SK-N-SH treated with all-trans-retinoic acid at 6 μM for 48 hours (cell line): ENCODE data around the gene AIF1L.
"Not testable (repeated sequence)": the region's sequence is repeated elsewhere in the genome, so short reads cannot be mapped to it uniquely, and the experiment has no call there.

Experiments
- ATAC-seq: fragments of 200-7000 bp; cut with Tn5 transposase; 3 replicates; pipeline ENCODE4 v1.9.1; 2020; ENCODE audit warnings: mild to moderate bottlenecking, moderate library complexity
- CSDC2 ChIP-seq: fragments of 250-450 bp; sonication (Bioruptor Pico); IDR thresholded peaks from 2 replicates; pipeline ENCODE4 v1.5.0; 2020; ENCODE audit warnings: mild to moderate bottlenecking, moderate library complexity
- ESRRG ChIP-seq: fragments of 250-450 bp; sonication (Bioruptor Pico); IDR thresholded peaks from 2 replicates; pipeline ENCODE4 v1.6.1; 2021; ENCODE audit warnings: mild to moderate bottlenecking
- GLIS3 ChIP-seq: fragments of 250-450 bp; sonication (Bioruptor Pico); IDR thresholded peaks from 2 replicates; pipeline ENCODE4 v1.5.0; 2020; ENCODE audit warnings: mild to moderate bottlenecking, moderate library complexity
- ISL1 ChIP-seq: fragments of 250-450 bp; sonication (Bioruptor Pico); IDR thresholded peaks from 2 replicates; pipeline ENCODE4 v2.1.2; 2022; ENCODE audit warnings: mild to moderate bottlenecking, moderate library complexity
- OSR1 ChIP-seq: fragments of 250-450 bp; sonication (Bioruptor Pico); IDR thresholded peaks from 2 replicates; pipeline ENCODE4 v1.8.0; 2022; ENCODE audit warnings: moderate library complexity, mild to moderate bottlenecking, inconsistent platforms
- PPARA ChIP-seq: fragments of 250-450 bp; sonication (Bioruptor Pico); IDR thresholded peaks from 2 replicates; pipeline ENCODE4 v1.5.0; 2020; ENCODE audit warnings: mild to moderate bottlenecking, borderline replicate concordance
- SNAI2 ChIP-seq: fragments of 250-450 bp; sonication (Bioruptor Pico); IDR thresholded peaks from 2 replicates; pipeline ENCODE4 v1.5.0; 2020; ENCODE audit warnings: mild to moderate bottlenecking, moderate library complexity
- TCF4 ChIP-seq: fragments of 250-450 bp; sonication (Bioruptor Pico); IDR thresholded peaks from 2 replicates; pipeline ENCODE4 v1.8.0; 2021; ENCODE audit warnings: mild to moderate bottlenecking, moderate library complexity, borderline replicate concordance
- ZC3H10 ChIP-seq: fragments of 250-450 bp; sonication (Bioruptor Pico); IDR thresholded peaks from 2 replicates; pipeline ENCODE4 v1.5.1; 2021; ENCODE audit warnings: mild to moderate bottlenecking, moderate library complexity
- ZFP3 ChIP-seq: fragments of 250-450 bp; sonication (Bioruptor Pico); IDR thresholded peaks from 2 replicates; pipeline ENCODE4 v1.5.0; 2020; ENCODE audit warnings: mild to moderate bottlenecking, moderate library complexity
- ZFP30 ChIP-seq: fragments of 450-650 bp; formaldehyde crosslinking; IDR thresholded peaks from 2 replicates; pipeline ENCODE4 v1.5.0; 2022; ENCODE audit warnings: mild to moderate bottlenecking, moderate library complexity
- TF ChIP-seq, protein P1 (sequence below): fragments of 250-450 bp; sonication (Bioruptor Pico); IDR thresholded peaks from 2 replicates; pipeline ENCODE4 v1.5.0; 2020; ENCODE audit warnings: mild to moderate bottlenecking, moderate library complexity
- TF ChIP-seq, protein P2 (sequence below): fragments of 250-450 bp; sonication (Bioruptor Pico); IDR thresholded peaks from 2 replicates; pipeline ENCODE4 v1.8.0; 2021; ENCODE audit warnings: low read depth, mild to moderate bottlenecking, moderate library complexity, borderline replicate concordance
- TF ChIP-seq, protein P3 (sequence below): fragments of 250-450 bp; sonication (Bioruptor Pico); IDR thresholded peaks from 2 replicates; pipeline ENCODE4 v1.5.1; 2020; ENCODE audit warnings: low read depth, mild to moderate bottlenecking, moderate library complexity
- TF ChIP-seq, protein P4 (sequence below): fragments of 250-450 bp; sonication (Bioruptor Pico); IDR thresholded peaks from 2 replicates; pipeline ENCODE4 v1.5.1; 2021; ENCODE audit warnings: mild to moderate bottlenecking, moderate library complexity
- TF ChIP-seq, protein P5 (sequence below): fragments of 250-450 bp; sonication (Bioruptor Pico); IDR thresholded peaks from 2 replicates; pipeline ENCODE4 v1.8.0; 2020; ENCODE audit warnings: mild to moderate bottlenecking, moderate library complexity, borderline replicate concordance

Gene AIF1L

DNA sequence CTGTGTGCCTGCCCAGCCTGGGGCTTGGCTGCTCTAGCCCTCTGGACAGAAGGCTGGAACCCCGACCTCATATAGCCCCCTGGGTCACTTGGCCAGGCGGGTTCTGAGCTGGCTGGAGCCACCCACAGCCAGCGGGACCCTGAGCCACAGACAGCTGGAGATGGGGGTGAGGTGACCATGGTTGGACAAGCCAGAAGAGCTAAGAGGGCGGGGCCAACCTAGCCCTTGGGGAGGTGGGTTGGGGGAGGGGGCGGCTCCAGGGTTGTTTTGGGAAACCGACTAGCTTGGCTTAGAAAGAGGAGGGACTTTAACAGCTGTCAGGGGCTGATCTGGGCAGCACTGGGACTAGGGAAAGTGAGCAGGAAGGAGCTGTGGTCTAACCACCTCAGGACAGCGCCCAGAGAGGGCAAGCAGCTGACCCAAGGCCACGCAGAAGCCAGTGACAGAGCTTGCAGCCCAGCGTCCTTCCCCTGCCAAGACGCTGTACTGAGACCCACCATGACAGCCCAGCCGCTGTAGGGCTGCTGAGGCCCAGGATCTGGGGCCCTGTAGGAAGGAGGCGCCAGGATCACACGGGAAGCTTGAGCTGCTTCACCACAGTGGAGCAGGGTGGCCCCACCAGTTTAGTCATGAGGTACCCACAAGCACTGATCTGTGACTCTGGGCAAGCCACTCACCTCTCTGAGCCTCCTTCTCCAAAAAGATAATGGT, 2.2 kb downstream of the AIF1L start:
- no peak for ATAC-seq
- no peak for TF ChIP-seq GLIS3 (CRISPR knock-in tag)
- TF ChIP-seq, protein P1, sequence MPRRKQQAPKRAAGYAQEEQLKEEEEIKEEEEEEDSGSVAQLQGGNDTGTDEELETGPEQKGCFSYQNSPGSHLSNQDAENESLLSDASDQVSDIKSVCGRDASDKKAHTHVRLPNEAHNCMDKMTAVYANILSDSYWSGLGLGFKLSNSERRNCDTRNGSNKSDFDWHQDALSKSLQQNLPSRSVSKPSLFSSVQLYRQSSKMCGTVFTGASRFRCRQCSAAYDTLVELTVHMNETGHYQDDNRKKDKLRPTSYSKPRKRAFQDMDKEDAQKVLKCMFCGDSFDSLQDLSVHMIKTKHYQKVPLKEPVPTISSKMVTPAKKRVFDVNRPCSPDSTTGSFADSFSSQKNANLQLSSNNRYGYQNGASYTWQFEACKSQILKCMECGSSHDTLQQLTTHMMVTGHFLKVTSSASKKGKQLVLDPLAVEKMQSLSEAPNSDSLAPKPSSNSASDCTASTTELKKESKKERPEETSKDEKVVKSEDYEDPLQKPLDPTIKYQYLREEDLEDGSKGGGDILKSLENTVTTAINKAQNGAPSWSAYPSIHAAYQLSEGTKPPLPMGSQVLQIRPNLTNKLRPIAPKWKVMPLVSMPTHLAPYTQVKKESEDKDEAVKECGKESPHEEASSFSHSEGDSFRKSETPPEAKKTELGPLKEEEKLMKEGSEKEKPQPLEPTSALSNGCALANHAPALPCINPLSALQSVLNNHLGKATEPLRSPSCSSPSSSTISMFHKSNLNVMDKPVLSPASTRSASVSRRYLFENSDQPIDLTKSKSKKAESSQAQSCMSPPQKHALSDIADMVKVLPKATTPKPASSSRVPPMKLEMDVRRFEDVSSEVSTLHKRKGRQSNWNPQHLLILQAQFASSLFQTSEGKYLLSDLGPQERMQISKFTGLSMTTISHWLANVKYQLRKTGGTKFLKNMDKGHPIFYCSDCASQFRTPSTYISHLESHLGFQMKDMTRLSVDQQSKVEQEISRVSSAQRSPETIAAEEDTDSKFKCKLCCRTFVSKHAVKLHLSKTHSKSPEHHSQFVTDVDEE, result no peak
- TF ChIP-seq, protein P2, sequence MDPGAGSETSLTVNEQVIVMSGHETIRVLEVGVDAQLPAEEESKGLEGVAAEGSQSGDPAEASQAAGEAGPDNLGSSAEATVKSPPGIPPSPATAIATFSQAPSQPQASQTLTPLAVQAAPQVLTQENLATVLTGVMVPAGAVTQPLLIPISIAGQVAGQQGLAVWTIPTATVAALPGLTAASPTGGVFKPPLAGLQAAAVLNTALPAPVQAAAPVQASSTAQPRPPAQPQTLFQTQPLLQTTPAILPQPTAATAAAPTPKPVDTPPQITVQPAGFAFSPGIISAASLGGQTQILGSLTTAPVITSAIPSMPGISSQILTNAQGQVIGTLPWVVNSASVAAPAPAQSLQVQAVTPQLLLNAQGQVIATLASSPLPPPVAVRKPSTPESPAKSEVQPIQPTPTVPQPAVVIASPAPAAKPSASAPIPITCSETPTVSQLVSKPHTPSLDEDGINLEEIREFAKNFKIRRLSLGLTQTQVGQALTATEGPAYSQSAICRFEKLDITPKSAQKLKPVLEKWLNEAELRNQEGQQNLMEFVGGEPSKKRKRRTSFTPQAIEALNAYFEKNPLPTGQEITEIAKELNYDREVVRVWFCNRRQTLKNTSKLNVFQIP (CRISPR knock-in tag), result no peak
- TF ChIP-seq ZFP30 (CRISPR knock-in tag), result no peak
- TF ChIP-seq SNAI2, result no peak
- no peak for TF ChIP-seq OSR1 (CRISPR knock-in tag)

DNA sequence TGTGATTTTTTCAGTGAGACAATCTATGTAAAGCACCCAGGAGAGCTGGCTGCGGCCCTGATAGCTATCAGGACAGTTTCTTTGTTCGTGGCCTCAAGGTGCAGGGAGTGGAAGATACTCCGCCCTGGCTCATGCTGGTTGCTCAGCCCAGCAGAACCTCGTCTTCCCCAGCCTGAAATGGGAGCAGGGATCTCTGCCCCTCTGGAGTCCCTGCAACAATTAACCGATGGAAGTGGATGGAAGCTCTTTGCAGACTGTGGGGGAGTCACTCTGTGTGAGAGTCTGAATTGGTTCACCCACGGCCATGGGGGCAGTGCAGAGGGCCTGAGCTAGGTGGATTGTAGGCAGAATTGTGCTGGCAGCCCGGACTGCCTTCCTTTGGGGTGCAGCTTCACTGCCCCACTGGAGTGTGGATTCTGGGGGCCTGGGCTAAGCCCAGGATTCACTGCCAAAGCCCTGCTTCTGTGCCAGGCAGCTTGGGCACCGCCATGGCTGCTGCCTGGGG, 2.8 kb downstream of the AIF1L start:
- no peak for ATAC-seq
- TF ChIP-seq, protein P3, sequence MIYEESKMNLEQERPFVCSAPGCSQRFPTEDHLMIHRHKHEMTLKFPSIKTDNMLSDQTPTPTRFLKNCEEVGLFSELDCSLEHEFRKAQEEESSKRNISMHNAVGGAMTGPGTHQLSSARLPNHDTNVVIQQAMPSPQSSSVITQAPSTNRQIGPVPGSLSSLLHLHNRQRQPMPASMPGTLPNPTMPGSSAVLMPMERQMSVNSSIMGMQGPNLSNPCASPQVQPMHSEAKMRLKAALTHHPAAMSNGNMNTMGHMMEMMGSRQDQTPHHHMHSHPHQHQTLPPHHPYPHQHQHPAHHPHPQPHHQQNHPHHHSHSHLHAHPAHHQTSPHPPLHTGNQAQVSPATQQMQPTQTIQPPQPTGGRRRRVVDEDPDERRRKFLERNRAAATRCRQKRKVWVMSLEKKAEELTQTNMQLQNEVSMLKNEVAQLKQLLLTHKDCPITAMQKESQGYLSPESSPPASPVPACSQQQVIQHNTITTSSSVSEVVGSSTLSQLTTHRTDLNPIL (CRISPR knock-in tag), result no peak
- TF ChIP-seq, all 23 proteins: peak for 0

DNA sequence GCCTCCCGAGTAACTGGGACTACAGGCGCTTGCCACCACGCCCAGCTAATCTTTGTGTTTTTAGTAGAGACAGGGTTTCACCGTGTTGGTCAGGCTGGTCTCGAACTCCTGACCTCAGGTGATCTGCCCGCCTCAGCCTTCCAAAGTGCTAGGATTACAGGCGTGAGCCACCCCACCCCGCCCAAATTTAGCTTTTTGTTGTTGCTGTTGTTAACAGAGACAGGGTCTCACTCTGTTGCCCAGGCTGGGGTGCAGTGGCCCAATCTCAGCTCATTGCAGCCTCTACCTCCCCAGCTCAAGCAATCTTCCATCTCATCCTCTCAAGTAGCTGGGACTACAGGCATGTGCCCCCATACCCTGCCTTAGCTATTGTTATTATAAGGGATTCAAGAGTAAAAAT, 3.5 kb downstream of the AIF1L start:
- ATAC-seq, result not testable (repeated sequence)

DNA sequence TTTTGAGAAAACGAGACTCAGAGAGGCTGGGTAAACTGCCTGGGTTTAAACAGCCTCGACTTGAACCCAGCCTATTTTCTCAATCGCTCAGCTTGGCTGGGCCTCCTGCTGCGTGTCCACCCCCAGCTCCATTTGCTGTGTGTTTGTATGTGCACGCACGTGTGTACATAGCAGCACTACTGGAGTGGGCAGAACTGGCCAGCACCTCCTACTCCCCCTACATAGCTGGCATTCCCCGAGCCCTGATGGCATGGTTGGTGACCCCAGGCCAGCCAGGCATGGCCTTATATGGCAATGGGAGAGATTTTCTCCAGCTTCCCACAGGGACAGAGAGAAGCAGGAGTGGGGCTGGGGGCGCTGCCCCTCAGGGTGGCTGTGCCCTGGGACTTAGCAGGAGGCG, 4.1 kb downstream of the AIF1L start:
- TF ChIP-seq, protein P4, sequence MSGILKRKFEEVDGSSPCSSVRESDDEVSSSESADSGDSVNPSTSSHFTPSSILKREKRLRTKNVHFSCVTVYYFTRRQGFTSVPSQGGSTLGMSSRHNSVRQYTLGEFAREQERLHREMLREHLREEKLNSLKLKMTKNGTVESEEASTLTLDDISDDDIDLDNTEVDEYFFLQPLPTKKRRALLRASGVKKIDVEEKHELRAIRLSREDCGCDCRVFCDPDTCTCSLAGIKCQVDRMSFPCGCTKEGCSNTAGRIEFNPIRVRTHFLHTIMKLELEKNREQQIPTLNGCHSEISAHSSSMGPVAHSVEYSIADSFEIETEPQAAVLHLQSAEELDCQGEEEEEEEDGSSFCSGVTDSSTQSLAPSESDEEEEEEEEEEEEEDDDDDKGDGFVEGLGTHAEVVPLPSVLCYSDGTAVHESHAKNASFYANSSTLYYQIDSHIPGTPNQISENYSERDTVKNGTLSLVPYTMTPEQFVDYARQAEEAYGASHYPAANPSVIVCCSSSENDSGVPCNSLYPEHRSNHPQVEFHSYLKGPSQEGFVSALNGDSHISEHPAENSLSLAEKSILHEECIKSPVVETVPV (CRISPR knock-in tag), result no peak
- TF ChIP-seq, protein P5, sequence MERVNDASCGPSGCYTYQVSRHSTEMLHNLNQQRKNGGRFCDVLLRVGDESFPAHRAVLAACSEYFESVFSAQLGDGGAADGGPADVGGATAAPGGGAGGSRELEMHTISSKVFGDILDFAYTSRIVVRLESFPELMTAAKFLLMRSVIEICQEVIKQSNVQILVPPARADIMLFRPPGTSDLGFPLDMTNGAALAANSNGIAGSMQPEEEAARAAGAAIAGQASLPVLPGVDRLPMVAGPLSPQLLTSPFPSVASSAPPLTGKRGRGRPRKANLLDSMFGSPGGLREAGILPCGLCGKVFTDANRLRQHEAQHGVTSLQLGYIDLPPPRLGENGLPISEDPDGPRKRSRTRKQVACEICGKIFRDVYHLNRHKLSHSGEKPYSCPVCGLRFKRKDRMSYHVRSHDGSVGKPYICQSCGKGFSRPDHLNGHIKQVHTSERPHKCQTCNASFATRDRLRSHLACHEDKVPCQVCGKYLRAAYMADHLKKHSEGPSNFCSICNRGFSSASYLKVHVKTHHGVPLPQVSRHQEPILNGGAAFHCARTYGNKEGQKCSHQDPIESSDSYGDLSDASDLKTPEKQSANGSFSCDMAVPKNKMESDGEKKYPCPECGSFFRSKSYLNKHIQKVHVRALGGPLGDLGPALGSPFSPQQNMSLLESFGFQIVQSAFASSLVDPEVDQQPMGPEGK (CRISPR knock-in tag), result no peak
- TF ChIP-seq CSDC2 (CRISPR knock-in tag) (no peak), ZFP3 (CRISPR knock-in tag) (no peak), ZFP30 (CRISPR knock-in tag) (no peak), OSR1 (CRISPR knock-in tag) (no peak), ZC3H10 (CRISPR knock-in tag) (no peak), SNAI2 (no peak), ISL1 (CRISPR knock-in tag) (no peak), TCF4 (CRISPR knock-in tag) (no peak), PPARA (CRISPR knock-in tag) (no peak), ESRRG (no peak), GLIS3 (CRISPR knock-in tag) (no peak)
- TF ChIP-seq, protein P1, result no peak
- TF ChIP-seq, protein P3 (CRISPR knock-in tag), result no peak
- TF ChIP-seq, protein P2 (CRISPR knock-in tag), result no peak
- no peak for ATAC-seq
